HG02970 (cell line): ENCODE data around the gene STAT4.
A peak's percentile ranks its signal among the peaks of the same experiment; 100 is the strongest.

ENCODE experiments used
- ATAC-seq: cut with Tn5 transposase; IDR thresholded peaks from one replicate; pipeline ENCODE4 v1.9.1; 2021; ENCODE audit warnings: mild to moderate bottlenecking, moderate library complexity, moderate number of reproducible peaks; ENCODE audit not compliant: unreplicated experiment, low FRiP score

Gene STAT4

DNA sequence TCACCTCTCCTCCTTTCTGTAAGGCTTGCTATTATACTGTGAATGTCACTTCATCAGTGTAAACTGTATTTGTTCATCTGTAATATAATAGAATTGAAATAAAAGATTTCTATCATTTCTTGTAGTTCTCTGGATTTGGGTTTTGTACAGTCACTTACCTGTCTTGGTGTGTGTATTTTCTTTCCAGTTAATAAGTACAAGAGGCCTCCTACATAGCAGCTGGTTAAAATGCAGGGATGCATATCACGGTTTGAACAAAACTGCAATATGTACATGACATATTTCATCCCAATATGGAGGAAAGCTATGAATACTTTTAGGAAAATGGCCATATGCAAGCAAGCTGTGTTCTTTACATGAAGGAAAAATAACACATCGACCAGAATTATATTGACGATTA lies 131.4 kb downstream of the STAT4 start:
- ATAC-seq: no peak

DNA sequence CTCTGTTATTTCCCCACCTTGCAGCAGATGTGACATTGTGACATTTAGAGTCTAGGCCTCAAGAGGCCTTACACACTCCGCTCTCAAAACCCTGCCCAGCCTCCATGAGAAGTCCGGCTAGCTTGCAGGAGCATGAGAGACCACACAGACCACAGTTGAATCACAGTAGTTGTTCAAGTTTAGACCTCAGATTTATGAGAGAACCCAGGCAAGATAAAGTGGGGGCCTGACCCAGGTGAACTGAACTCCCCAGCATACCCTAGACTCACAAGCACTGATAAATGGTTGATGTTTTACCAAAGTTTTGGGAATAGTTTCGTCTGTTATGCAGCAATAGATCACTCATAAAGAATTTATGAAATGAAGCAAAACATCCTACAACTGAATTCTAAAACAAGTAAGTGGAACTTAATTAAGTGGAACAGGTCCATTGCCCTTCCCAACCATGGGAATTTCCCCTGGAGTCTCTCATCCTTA lies 132.1 kb downstream of the STAT4 start:
- no peak for ATAC-seq

DNA sequence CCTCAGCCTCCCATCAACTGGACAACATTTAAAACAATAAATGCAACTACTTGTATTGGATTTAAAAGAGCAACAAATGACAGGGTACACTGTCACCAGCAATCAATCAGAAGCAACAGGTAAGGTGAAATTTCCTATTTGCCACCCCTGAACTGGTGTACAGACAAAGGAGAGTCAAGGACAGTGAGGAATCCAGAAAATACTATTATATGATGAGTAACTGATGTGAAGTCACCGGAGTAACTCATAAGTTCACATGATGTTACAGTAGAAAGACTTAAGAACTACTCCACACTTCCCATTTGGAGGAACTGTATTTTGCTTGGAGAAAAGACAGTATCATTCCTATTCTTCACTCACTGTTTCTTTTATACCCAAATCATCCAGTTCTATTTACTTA lies 132.7 kb downstream of the STAT4 start:
- ATAC-seq: no peak

DNA sequence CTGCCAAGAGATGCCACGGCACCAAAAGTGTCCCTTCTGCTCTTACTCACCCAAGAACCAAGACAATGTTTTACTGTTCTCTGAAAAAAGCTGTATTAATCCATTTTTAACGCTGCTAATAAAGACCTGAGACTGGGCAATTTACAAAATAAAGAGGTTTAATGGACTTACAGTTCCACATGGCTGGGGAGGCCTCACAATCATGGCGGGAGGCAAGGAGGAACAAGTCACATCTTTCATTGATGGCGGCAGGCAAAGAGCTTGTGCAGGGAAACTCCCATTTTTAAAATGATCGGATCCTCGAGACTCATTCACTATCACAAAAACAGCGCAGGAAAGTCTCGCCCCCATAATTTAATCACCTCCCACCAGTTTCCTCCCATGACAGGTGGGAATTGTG lies 135.0 kb downstream of the STAT4 start:
- ATAC-seq: no peak

DNA sequence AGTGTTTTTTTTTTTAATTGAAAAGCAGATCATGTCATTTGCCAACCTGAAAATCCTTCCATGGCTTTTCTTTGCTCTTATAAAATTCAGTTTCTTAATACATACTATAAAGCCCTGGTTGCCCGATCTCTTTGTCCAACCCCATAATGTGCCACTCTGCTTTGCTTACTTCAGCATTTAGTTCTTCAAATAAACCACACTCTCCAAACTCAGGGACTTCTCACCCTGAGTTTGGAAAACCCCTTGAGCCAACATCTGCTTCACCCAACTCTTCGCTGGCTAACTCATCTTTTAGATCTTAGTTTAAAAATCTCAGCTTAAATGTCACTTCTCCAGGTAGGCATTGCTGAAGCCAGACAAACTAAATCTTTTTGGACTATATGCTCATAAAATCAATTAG lies 135.6 kb downstream of the STAT4 start:
- ATAC-seq: no peak

DNA sequence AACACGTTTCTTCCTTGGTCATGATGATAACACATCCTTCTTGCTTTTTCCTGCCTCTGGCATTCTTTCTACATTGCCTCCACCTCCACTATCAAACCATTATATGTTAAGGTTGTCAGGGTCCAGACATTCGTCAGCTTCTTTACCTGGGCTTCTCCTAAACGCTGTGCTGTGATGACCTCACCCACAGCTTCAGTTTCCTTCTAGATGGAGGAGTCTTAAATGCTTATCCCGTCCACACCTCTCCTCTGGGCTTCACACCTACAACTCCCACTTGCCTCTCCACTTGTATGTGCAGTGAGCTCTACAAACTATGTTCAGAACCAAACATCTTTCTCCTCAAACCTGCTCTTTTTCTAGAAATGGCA lies 136.2 kb downstream of the STAT4 start:
- no peak for ATAC-seq

DNA sequence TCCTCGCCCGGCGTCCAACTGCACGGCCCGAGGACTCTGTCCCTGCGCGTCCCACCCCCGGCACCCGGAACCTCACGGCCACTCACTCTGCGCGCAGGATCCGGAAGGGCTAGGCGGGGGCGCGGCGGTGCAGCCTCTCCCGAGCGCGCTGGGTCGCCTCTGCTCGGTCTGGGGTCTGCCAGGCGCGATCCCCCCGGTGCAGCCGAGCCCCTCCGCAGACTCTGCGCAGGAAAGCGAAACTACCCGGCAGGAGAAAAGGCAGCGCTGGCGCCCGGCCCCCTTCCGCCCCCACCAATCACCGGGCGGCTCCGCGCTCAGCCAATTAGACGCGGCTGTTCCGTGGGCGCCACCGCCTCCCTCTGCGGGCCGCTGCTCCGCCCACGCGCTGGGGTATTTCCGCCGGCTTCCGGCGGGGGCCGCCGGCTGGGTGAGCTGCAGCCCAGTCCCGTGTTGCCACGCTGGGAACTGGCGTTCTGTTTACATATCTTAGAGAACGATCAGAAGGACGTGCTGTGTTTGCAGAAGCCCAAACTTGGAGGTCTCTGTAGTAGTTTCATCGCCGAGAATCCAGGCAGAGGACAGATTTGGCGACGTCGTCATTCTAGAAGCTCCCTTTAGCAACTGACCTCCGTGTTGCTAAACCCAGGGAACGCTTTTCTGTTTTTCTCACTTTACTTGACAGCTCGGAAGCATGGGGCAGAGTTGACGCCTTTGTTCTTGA lies 136.7 kb downstream of the STAT4 start, which contains the start of gene STAT1:
Gene STAT1, minus strand, starts transcription at position 240 of the 721 bp plus-strand sequence. CDS start 4,168 bp downstream, outside the sequence.
- ATAC-seq: peak; percentile 83

DNA sequence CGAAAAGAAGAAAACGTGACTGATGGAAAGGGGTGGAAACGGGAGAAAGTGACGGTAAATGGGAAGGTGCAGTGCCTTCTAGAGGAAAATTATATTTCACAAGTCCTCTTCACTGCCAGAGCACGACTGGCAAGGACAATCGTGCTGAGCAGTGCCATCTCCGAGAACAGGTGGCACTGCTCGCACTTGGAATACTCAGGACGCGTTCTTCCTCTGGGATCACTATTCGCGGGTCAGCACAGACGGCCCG lies 137.2 kb downstream of the STAT4 start:
- no peak for ATAC-seq

DNA sequence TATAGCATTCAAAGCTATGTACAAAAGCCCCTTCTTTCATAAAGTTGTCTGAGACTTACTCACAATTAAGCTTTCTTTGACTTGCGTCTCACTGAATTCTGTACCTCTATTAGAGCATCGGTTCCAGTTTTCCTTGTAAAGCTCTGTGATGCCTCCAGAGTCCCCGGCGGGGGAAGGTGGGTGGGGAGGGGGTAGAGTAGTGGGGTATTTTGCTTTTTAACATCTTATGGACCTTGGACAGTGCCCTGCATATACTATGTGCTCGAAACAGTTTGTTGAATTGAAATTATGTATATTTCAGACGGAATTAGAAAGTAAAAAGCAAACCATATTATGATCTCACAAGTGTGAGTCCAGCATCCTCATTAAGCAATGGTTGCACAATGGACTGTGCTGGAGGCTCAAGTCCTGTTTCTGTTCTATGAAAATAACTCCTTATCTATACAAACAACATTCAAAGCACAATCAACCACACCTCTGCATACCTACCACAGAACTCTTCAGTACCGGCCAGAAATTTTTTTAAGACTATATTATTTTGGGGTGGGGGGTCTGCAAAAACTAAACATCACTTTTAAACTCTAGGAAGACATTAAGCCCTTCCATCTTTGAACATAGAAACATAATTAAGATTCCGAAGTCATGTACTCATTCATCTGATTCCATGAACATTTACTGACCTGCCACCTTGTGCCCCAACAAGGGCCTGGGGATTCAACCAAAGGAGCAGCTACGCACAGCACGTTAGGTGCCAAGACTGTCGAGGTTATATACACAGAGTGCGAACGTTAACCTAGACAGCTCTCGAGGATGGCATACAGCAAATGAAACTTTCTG lies 137.7 kb downstream of the STAT4 start:
- ATAC-seq: no peak

DNA sequence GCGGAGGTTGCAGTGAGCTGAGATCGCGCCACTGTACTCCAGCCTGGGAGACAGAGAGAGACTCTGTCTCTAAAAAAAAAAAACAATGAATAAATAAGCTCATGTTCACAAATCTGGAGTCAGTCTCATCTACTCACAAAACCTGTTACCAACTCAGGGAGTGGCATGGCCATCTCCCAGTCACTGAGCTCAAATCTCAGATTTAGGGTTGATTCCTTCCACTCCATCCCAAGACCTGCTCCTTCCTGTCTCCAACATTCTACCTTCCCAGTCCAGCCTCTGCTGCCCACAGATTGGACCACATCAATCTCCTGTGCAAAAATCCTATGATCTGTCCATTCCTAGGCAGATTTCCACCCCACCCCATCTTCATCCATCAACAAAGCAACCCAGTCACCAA lies 138.4 kb downstream of the STAT4 start:
- no peak for ATAC-seq

DNA sequence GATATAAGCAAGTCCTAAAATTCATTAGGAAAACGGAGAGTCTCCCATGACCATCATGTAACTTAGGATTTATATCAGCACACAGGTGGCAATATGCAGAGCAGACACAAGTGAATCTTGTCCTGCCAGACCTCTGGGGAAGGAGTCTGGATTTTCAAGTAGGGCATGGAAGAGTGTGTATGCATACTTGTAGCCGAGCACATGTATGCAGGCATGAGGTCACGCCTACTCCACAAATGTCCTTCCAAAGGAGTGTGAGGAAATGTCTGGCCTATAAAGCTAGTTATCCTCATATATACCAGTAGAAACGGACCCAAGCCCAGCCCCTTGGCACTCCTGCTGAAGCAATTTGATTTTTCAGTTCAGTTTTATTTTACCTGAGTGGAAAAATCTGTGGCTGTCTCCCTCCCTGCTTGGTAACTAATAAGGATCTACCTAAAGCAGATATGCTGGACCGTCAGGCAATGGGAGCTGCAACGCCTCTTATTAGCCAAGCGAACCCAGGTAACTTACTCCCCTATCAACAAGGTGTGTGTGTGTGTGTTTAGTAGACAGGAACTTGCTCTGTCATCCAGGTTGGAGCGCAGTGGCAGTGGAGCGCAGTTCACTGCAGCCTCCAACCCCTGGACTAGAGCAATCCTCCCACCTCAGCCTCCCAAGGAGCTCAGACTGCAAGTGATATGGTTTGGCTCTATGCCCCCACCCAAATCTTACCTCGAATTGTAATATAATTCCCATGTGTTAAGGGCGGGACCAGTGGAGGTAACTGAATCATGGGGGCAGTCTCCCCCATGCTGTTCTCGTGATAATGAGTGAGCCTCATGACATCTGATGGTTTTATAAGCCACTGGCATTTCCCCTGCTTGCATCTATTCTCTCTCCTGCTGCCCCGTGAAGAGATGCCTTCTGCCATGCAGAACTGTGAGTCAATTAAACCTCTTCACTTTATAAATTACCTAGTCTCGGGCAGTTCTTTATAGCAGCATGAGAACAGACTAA lies 139.6 kb downstream of the STAT4 start:
- no peak for ATAC-seq

DNA sequence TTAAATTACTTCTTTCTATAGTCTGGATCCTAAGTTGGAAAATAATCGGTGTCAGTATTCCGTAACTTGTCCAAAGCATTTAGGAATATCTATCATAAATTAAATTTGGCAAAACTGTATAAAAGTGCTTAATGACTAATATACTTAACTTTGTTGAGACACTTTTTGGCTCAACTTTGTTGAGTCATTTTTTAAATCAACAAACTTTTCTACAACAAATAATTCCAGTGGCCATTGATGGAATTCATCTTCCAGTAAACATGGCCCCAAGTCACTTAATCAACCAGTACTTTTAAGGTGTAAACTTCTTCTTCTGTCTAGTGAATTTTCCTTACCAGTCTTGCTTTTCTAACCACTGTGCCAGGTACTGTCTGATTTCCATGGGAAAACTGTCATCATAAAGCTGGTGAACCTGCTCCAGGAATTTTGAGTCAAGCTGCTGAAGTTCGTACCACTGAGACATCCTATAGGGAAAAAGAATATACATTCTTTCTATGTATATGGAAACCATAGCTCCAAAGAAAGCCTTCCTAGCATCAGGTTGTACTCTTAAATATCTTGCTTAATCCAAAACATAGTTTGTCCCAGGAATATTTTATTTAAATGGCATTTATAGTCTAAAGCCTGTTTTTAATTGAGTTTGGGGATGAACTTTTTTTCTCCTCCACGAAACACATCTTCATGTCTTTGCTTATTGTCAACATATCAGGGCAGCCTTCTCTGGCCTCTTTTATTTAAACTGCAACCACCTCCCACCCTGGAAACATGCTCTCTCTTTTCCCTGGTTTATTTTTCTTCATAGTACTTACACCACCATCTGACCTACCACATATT lies 141.0 kb downstream of the STAT4 start:
- no peak for ATAC-seq

DNA sequence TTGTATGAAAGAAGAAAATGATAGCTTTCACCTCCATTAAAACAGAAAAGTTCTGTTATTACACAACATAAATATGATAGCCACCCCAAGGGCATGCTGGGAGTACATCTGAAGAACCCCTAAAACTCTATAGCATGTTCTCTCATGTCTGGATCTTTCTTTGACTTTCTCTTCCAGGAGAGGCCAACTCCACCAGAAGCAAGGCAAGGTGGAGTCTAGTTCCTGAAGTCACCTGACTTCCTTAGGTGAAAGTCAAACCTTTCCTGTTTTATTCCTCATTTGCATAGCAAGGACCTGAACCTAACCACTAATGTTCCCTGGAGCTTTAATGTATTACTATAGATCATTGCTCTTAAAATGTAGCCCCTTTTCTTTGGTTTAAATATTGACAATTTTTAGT lies 142.5 kb downstream of the STAT4 start:
- ATAC-seq: no peak

DNA sequence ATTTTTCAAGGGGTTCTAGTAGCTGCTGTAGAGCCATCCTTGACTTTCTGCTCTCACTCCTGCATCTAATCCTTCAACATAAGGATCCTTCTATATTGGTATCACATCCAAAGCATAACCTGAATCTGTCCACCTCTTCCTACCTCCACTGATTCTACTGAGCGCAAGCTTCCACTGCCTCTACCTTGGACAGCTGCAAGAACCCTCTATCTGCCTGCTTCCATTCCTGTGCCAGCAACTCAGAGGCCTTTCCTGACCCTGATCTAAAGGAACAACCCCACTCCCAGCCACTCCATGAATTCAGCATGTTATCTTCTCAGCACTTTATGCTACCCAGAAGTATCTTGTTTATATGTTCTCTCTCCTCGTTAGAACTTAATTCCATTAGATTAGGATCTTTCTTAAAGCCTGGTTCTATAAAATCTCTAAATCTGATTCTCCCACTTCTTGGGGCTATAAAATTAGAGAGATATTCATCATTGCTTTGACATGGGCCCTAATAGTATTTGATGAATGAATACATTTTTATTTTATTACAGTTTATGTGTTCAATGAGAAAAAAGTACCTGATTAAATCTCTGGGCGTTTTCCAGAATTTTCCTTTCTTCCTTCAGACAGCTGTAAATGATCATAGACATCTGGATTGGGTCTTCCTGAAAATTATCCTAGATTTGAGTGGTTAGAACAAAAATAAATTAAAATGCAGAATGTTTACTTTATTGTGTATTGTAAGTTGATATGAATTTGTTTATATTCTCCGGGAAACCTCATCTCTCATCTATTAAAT lies 143.6 kb downstream of the STAT4 start:
- ATAC-seq: no peak

DNA sequence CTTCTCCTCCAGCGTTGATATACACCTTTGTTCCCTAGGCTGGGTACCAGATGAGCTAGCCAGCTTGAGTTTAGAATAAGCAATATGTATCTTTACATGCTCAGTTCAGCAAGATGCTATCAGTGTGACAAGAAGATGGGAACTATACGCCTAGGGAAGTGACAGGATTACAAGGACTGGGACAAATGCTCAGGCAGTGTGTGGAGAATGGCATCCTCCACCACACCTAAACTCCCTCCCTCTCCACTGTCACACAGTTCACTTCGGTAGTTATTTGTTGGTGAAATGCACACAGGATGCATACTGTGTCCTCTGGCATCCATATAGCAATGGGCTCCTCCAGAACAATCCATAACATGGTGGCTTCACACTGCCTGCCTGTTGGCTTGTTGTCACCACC lies 144.5 kb downstream of the STAT4 start:
- ATAC-seq: no peak

DNA sequence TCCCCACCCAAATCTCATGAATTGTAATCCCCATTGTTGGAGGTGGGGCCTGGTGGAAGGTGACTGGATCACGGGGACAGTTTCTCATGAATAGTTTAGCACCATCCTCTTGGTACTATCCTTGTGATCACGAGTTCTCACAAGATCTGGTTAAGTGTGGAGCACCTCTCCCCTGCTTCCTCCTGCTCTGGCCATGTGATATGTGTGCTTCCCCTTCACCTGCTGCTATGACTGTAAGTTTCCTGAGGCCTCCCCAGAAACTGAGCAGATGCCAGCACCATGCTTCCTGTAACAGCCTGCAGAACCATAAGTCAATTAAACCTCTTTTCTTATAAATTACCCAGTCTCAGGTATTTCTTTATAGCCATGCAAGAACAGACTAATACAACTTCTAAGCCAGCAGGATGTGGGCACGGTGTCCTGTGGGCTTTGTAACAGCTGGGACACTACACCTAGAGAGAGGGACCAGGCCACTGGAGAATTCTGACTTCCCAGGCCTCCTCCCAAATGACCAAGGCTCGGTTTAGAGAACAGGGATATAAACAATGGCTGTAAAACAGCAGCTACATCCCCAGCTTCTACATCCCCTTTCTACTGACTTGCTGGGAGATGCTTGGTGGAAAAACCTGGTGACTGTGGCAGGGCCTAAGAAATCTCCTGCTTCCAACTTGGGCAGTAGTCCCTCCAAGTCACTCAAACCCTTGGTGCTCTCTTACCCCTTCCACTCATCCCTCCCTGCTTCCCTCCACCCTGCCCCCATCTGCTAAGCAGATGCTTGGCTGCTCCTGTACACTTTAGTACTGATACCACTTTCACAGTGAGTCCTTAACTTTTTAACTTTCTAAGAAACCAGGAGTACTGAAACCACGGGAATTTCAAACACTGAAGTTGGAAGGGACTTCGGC lies 147.1 kb downstream of the STAT4 start:
- ATAC-seq: no peak

DNA sequence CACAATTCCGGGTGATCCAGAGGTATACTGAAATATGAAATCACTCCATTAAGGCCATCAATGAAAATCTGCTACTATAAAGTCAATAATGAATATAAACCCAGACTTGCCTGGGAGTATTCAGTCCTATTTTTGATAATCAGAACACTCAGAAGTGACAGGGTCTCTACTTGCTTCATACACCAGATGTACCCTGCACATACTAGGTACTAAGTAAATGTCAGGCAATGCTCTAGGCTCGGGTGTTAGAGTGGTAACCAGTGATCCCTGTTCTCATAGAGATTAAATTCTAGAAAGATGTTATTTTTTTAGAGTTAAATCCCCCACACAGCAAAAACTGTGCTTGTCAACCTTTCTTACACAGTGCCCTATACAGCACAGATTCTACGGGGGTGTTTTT lies 149.2 kb downstream of the STAT4 start:
- no peak for ATAC-seq

DNA sequence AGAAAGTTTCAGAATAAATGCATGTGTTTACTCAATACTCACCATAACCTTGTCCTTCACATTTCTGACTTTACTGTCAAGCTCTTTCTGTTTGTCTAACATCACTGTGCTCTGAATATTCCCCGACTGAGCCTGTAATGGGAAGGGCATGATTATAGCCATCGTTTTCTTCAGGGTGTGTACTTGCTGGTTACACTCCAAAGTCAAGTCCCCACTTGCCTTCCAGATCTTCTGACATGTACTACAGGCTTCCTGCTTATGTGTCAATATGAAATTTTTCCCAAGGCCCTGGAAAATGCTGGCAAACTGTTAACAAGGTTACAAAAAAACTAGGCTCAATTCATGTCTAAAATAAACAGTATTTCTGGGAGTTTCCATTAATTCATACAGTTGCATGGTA lies 149.8 kb downstream of the STAT4 start:
- no peak for ATAC-seq
